Loucy (cell line): ENCODE measurements around the gene MYOD1.

Experiments
- EZH2phosphoT487 ChIP-seq: fragments of 200-600 bp; IDR thresholded peaks from 2 replicates; pipeline ENCODE4 v1.6.1; 2018; ENCODE audit warnings: antibody characterized with exemption, mild to moderate bottlenecking, moderate library complexity, borderline replicate concordance
- TF ChIP-seq, protein P1 (sequence below): fragments of 200-600 bp; sonication (generic); conservative IDR thresholded peaks from 2 replicates; pipeline ENCODE4 v1.5.1; 2014; ENCODE audit warnings: mild to moderate bottlenecking, antibody characterized with exemption, low read length

DNA sequence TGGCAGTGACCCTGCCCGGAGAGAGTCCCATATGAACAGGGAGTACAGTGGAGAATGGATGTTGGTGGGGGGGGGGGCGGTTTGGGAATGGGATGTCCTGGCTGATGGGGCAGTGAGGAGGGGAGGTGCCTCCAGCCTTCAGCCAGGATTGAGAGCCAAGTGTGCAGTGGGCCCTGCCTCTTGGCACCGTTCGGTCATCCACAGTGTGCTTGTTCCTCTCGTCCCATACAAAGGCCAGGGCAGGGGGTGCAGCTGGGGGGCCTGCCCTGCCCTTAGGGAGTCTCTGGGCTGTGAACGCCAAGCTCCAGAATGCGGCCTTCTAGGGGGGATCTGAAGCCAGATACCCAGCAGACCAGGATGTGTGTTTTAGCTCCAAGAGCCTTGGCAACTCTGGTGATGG is 49.2 kb downstream of the MYOD1 start:
- TF ChIP-seq, protein P1, sequence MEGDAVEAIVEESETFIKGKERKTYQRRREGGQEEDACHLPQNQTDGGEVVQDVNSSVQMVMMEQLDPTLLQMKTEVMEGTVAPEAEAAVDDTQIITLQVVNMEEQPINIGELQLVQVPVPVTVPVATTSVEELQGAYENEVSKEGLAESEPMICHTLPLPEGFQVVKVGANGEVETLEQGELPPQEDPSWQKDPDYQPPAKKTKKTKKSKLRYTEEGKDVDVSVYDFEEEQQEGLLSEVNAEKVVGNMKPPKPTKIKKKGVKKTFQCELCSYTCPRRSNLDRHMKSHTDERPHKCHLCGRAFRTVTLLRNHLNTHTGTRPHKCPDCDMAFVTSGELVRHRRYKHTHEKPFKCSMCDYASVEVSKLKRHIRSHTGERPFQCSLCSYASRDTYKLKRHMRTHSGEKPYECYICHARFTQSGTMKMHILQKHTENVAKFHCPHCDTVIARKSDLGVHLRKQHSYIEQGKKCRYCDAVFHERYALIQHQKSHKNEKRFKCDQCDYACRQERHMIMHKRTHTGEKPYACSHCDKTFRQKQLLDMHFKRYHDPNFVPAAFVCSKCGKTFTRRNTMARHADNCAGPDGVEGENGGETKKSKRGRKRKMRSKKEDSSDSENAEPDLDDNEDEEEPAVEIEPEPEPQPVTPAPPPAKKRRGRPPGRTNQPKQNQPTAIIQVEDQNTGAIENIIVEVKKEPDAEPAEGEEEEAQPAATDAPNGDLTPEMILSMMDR: no peak
- TF ChIP-seq EZH2phosphoT487: no peak
